ENCODE results near the gene ST13. TPM values are rescaled to one million over a fixed set of nuclear protein-coding genes. Genes with fewer than 3 reads are reported as not detected.
A peak's percentile ranks its signal among the peaks of the same experiment; 100 is the strongest.
"Not testable (repeated sequence)": the region's sequence is repeated elsewhere in the genome, so short reads cannot be mapped to it uniquely, and the experiment has no call there.

Gene ST13
- polyA plus RNA-seq (ENCODE audit: insufficient read length in 4 of 4): 100 to 1,000 TPM; 576 to 664 (median 615) TPM

DNA sequence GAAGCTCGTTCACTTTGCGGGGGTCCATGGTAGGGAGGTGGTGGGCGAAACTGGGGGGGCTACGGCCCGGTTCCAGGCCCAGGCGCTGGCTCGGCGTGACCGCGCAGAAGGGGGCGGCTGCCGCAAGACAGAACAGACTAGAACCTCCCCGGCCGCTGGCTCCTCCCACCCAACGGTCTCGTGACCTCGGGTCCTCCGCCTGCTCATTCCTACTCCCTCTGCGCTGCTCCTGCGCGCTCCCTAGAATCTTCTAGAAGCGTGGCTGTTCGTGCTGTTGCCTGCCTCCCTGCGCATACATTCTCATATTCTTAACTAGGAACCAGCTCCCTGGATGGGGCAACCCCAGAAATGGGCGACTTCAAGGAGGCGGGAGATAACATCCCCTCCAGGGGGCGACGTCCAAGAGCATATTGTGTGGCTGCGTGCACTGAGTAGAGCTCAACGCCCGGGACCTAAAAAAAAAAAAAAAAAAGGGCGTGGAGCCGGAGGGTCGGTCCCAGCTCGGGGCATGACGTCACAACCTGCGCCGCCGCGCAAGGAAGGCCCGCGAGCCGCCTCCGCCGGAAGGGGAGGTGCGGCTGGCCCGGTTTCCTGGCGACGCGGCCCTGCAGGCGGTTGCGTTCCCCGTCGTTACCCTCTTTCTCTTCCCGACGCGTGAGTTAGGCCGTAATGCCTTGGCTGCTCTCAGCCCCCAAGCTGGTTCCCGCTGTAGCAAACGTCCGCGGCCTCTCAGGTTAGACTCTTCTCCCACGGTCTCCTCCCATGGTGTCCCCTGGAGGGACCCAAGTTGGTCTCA is at the start of gene ST13, which contains the start of gene XPNPEP3:
TSS of gene ST13 (minus strand) at position 127 of the 796 bp plus-strand sequence. CDS start at position 28, 99 bp downstream.
TSS of gene XPNPEP3 (plus strand) at position 636 of the 796 bp plus-strand sequence. CDS start at position 670, 34 bp downstream.
- DNase-seq (ENCODE audit: low read depth in 4 of 4, low spot score in 3 of 4): peak; percentile 93 to 98 (median 94)

DNA sequence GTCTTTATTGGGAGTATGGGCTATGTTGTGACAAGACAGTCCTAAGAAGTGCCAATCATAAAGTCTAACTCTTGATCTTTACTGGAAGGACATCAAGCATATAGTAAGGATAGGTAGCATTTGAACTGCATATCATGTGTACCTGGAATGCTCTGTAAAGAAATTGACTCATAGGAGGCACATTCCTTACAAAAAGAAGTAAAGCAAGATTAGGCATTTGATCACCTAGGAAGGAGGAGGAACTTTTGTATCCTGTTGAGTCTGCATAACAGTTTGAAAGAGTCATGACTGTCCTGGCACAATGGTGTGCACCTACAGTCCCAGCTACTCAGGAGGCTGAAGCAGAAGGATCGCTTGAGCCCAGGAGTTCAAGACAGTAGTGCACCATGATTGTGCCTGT is 47.7 kb upstream of the ST13 start:
- DNase-seq (ENCODE audit: low read depth in 4 of 4, low spot score in 3 of 4): no peak

DNA sequence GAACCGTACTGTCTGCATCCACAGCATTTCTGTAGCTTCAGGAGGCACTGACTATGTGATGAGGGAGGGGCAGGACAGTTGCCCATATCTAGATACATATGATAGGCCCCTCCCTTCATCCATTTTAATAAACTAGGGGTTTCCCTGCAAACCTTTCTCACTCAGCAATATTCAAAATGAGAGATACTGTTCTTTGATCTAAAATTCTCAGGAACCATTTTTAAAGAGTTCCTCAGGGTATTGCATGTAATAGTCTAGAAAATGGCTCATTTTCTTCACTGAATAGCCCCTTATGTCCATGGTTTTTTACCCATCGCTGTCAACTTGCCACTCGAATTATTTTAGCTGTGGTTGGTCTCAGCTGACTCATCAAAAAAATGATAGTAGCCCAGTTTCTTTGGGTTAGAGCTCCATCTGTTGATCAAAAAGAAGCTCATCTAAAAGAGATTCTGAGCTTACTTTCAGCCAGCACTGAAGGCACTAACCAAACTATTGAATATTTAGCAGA is 42.5 kb upstream of the ST13 start:
- DNase-seq (ENCODE audit: low read depth in 4 of 4, low spot score in 3 of 4): peak; percentile 21 to 44 (median 24)

DNA sequence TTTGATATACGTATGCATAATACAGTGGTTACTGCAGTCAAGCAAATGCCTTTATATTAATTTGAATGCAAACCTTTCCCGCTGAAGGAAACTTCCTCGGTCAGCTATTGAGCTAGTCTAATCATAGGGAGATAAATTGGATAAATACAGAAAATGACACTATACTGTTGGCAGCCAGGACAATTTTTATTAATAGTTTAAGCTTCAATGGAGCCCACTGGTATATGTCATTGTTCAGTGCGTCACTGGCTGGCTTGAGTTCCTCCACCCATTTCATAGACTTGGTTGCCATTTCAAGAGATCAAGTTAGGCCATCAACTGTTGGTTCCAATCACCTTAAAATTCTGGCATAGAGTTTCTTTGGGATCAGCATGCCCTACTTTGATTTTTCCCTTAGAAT is 38.0 kb upstream of the ST13 start:
- DNase-seq (ENCODE audit: low read depth in 4 of 4, low spot score in 3 of 4): no peak

DNA sequence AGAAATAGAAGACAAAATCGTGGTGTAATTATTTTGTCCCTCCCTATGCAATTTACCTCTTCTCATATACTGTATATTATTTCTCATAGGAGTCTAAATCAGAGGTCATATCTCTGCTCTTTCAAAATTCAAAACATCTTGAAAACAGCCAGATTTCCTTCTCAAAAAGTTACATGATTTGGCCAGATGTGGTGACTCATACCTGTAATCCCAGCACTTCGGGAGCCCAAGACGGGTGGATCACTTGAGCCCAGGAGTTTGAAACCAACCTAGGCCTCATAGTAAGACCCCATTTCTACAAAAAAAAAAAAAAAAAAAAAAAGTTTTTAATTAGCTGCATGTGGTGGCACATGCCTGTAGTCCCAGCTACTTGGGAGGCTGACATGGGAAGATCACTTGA is 34.4 kb upstream of the ST13 start:
- no peak for DNase-seq (ENCODE audit: low read depth in 4 of 4, low spot score in 3 of 4)

DNA sequence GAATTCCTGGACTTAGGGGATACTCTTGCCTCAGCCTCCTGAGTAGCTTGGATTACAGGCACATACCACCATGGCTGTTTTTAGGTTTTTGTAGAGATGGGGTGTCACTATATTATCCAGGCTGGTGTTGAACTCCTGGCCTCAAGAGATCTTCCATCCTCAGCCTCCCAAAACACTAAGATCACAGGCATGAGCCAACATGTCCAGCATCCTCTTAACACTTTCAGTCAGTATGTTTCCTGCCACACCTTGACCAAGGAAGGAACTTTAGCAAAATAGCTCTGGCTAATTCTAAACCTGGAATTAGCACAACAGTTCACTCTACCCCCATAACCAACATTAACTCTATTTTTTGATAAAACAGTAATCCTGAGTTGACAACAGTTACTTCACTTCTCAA is 32.7 kb upstream of the ST13 start:
- DNase-seq (ENCODE audit: low read depth in 4 of 4, low spot score in 3 of 4): no peak

DNA sequence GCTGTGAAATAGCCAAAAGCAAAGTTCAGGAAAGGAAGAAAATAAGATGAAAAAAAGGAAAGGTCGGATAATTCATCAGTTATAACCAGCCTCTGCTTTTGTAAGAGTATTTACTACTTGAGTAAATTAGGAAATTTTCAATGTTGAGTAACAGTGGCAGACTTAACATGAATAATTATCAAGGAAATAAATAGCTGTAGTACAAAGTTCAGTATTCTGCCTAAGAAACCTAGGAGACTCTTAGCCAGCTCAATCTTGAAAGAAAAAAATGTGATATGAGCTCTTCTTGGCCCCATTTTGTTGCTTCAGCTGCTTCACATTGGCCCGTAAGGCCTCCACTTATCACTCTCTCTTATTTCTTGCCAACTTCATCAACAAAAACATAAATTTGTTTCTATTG is 22.5 kb upstream of the ST13 start:
- no peak for DNase-seq (ENCODE audit: low read depth in 4 of 4, low spot score in 3 of 4)

DNA sequence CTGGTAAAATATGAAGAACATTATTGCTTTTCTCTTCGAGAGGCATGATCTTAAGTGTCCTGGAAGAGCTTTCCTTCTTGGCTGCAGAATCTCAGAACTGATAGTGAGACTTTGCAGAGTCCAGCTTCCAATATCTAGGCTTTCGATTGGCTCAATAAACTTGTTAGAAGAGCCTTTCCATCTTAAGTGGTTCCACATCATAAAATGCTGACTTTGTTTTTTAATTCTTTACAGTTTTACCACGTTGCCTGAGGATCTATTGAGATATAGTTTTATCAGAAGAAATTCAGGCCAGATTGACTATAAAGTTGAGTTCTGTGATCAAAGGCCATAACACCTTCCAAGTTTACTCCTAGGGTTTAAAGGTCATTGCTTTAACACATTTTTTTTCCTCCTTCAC is 21.0 kb upstream of the ST13 start:
- no peak for DNase-seq (ENCODE audit: low read depth in 4 of 4, low spot score in 3 of 4)

DNA sequence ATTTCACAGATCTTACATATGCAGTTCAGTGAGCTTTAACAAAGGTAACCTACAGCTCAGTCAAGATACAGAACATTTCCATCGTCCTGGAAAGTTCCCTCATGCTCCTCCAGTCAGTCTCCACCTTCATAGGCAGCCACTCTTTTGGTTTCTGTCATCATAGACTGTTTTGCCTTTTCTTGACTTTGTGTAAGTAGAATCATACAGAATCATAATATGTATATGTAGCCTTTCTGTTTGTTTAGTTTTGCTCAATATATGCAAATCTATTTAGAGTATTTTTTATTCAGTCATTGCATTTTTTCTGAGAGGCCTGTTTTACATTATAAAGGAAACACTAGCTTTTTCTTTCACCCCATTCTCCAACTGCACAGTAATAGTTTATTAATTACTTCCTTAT is 20.5 kb upstream of the ST13 start:
- no peak for DNase-seq (ENCODE audit: low read depth in 4 of 4, low spot score in 3 of 4)

DNA sequence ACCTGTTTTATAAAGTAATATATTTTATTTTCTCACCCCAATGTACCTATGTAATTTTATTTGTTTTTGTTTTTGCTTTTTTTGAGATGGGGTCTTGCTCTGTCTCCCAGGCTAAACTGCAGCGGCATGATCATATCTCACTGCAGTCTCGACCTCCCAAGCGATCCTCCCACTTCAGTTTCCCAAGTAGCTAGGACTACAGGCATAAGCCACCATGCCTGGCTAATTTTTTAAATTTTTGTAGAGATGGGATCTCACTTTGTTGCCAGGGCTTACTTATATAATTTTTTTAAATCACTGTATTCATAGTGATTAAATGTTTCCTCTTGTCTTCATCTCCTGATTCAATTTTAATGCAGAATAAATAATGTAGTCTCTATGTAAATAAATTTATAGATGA is 18.7 kb upstream of the ST13 start:
- no peak for DNase-seq (ENCODE audit: low read depth in 4 of 4, low spot score in 3 of 4)

DNA sequence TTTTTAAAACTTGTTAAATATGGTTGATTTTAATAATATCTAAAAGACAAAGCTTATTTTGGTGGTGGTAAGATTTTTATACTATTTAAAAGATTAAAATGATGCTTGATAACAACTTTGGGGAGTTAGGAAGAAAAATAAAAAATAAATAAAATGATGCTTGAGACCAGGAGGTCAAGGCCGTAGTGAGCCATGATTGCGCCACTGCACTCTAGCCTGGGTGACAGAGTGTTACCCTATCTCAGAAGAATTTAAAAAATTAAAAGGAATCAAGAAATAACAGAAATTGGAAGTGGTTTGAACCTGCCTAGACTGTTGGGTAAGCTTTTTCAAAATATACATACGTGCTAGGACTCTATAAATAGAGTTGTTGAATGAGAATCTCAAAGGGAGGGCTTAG is 17.6 kb upstream of the ST13 start:
- DNase-seq (ENCODE audit: low read depth in 4 of 4, low spot score in 3 of 4): no peak

DNA sequence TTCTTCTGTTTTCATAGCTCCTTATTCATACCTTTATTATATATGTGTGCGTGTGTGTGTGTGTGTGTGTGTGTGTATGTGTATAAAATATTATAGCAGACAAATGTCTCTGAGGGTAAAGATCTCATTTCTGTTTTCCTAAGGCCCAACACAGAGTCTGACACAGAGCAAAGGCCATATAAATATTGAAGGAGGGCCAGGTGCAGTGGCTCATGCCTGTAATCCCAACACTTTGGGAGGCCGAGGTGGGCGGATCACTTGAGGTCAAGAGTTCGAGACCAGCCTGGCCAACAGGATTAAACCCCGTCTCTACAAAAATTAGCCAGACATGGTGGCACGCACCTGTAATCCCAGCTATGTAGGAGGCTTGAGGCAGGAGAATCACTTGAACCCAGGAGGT is 11.9 kb upstream of the ST13 start:
- not testable (repeated sequence) for DNase-seq (ENCODE audit: low read depth in 4 of 4, low spot score in 3 of 4)

DNA sequence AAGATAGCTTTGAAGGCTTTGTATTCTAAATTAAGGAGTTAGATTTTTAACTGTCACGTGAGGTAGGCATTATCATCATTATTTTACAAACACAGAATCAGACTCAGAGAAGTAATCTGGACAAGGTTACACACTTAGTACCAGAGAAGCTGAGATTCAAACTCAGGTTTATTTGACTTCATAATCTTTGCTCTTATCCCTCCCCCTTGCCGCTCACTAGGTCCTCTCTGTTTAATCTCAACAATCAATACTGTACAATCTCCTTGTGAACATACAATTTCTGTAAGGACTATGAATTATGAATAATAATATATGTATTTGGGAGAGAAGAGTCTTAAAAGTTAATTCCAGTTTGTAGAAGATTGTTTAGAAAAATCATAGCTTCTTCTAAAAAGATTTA is 10.7 kb upstream of the ST13 start:
- DNase-seq (ENCODE audit: low read depth in 4 of 4, low spot score in 3 of 4): no peak

DNA sequence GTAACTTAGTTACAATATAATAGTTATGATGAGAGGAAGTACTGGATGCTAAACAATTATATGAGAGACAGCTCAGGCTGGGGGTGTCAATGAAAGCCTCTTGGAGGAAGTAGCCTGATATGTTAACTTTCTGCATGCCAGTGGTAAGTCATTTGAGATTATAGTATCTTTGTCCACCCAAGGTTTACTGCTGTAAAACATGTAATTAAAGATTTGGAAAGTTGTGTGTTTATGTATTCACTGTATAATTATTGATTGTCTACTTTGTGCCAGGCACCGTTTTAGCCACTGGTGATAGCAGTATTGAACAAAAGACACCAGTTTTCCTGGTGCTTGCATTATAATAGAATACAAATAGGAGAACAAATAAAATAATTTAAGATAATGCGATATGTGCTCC is 6.1 kb upstream of the ST13 start:
- no peak for DNase-seq (ENCODE audit: low read depth in 4 of 4, low spot score in 3 of 4)

DNA sequence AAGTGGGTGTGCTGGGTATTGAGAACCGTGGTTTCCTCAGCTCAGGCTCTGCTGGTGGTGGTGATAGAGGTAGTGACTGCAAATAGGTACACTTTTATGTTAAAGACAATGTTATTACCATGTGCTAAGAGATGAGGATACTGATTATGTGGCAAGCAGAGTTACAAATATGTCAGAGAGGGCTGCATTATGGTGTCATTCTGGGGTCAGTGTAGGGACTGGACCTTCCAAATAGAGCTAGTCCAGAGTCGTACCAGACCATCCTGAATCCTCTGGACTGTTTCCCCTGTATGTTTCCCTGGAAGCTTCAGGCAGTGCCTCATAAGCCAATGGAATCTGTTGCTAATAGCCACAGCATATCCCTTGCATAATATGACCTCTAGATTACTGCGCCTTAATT is 5.6 kb upstream of the ST13 start, which contains the start of gene DNAJB7:
TSS of gene DNAJB7 (minus strand) at position 101 of the 400 bp plus-strand sequence. CDS start 119 bp downstream, outside the sequence.
- no peak for DNase-seq (ENCODE audit: low read depth in 4 of 4, low spot score in 3 of 4)

DNA sequence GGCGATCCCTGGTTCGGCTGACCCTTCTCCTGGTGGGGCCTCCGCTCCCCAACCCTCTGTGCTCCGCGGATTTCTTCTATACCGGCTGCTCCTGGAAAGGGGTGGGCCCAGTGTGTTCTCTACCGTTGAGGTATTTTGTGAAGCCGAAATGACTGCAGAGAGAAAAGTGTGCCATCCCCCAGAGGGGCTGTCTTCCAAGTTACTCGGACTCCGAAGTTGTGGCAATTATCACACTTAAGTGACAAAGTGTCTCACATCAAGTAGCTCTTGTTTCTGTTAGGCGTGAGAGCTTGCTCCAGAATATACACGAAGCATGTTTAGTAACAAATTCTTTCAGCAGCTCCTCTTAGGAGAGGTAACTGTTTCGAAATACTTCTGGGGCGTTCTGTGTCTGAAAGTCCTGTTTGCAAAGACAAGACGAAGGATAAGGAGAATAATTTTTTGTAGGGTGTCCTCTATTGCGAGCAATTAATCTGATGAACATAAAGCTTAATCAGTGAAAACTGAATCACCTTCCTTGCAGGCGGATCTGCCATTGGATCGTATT is 943 bp upstream of the ST13 start:
- DNase-seq (ENCODE audit: low read depth in 4 of 4, low spot score in 3 of 4): no peak

DNA sequence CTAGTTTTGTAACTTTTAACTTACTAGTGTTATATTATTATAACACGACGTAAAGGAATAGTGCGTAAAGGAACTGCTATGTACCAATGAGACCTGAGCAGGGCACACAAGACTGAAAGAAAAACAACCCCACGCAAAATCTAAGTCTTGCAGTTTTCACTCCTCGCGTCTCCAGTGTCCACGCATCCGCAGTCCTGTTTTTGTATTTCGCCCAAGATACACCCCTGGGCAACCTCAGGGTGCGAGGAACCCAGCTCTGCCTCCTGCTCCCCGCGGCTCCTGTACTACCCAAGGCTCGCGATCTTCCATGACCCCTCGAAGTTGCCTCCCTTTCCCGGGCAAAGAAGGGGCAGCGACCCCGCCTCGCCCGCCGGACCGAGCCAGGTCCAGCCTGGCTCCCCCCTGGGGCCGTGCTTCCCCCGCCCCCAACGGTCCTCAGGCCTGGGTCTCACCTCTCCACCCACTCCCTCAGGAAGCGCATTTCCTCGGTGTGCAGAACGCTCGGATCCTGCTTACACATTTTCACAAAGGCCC is 393 bp downstream of the ST13 start:
- peak in 1 of 4 donors; percentile 25 for DNase-seq (ENCODE audit: low read depth in 4 of 4, low spot score in 3 of 4)

DNA sequence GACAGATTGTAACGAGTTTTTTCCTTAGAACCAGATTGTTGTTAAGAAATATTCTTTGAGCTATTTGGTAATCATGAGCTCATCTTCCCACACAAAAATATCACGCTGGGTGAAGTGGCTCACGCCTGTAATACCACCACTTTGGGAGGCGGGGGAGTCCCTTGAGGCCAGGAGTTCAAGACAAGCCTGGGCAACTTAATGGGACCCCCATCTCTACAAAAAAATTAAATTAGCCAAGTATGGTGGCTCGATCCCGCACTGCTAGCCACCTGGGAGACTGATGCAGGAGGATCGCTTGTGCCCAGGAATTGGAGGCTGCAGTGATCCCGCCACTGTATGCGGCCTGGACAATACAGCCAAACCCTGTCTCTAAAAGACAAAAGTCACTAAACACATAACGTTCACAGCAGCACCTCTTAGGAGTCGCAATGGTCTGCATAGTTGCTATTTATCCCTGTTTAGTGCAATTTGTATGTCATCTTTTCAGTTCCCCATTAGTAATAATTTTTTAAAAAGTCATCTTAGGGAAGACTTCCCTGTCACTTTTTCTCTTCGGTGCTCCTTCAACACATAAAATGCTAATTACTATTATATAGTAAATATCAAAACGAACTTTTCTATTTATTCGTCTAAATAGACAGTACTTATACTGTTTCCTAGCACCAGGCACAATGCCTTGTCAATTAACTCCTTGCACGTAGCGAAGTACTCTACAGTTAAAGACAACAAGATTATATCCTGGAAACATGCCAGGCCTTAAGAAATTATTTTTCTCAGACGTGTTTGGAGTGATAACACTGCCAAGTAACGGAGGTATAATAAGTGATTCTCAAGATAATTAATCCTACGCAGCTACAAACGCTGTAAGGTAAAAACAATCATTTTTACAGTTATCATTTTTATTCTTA is 1.1 kb downstream of the ST13 start:
- DNase-seq (ENCODE audit: low read depth in 4 of 4, low spot score in 3 of 4): no peak

DNA sequence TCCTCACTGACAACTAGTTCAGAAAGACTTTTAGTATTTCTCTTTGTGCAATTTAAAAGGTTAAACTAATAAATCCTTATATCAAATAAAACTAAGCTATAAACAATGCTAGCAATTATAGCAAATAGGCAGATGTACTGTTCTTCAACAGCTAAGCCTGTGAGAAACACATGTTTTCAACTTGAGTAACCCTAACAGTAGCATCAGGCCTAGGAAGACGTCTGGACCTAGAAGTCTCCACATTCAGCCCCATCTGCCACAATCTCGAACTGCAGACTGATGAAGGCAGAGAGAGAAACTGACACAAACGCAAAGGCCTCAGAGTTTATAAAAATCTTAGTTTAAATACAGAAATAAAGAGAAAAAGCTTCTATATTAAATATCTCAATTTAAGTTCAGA is 2.5 kb downstream of the ST13 start:
- DNase-seq (ENCODE audit: low read depth in 4 of 4, low spot score in 3 of 4): no peak

DNA sequence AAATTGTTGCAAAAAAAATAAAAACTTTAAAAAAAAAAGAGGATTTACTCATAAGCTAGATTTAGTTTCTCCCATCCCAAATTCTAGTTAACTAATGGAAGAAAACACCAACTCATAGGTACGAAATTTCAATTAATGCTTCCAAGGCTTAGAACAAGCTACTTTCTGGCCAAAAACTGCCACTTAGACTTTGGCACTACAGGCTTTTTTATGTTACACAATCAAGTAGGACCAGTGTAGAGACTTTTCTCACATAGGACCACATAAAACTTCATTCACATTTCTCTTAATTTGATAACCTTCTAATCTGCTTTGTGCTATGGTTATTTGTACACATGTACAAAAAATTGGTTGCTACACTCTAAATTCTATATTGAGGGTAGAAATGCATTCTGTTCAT is 3.1 kb downstream of the ST13 start:
- DNase-seq (ENCODE audit: low read depth in 4 of 4, low spot score in 3 of 4): no peak

DNA sequence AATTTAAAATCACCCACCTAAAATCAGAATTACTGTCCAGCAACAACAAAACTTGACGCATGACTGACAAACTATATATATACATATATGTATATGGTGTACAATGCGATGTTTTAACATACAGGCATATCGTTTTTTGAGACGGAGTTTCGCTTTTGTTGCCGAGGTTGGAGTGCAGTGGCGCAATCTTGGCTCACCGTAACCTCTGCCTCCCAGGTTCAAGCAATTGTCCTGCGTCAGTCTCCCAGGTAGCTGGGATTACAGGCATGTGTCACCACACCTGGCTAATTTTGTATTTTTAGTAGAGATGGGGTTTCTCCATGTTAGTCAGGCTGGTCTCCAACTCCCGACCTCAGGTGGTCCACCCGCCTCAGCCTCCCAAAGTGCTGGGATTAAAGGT is 10.6 kb downstream of the ST13 start:
- DNase-seq (ENCODE audit: low read depth in 4 of 4, low spot score in 3 of 4): not testable (repeated sequence)
